Epithelial cell of proximal tubule (primary cell): ENCODE measurements around the gene AMOTL2. TPM values are rescaled to one million over a fixed set of nuclear protein-coding genes. Genes with fewer than 3 reads are reported as not detected.

Experiments used
- DNase-seq: peaks from one replicate; pipeline ENCODE4 v3.0.0-alpha.2; 2011; ENCODE audit warnings: low read depth
- H3K4me3 ChIP-seq: 2 replicates; pipeline ENCODE4 v1.5.1; 2011; ENCODE audit warnings: low read depth, mild to moderate bottlenecking, low read length
- CTCF ChIP-seq: conservative IDR thresholded peaks from 2 replicates; pipeline ENCODE4 v1.5.1; 2012; ENCODE audit warnings: low read depth, mild to moderate bottlenecking, low read length
- total RNA-seq: library from RNA; depleted of rRNA; stranded (reverse); fragments of >200 nt; gene quantifications from 2 replicates; pipeline ENCODE4 v1.2.3, GENCODE V29; 2015

AMOTL2 gene
- total RNA-seq, 1 donor from 2014 or later: 98.7 TPM

- no peak for DNase-seq
- no peak for TF ChIP-seq CTCF
- no peak overlapping the region for H3K4me3 ChIP-seq
These were observed 3.4 kb downstream of the AMOTL2 start for GRCh38 chr3:134370611-134371531.

GRCh38 chr3:134369861-134370596 lies 4.2 kb downstream of the AMOTL2 start:
- no peak for DNase-seq
- no peak for TF ChIP-seq CTCF
- H3K4me3 ChIP-seq: no peak overlapping the region

- no peak for TF ChIP-seq CTCF
- H3K4me3 ChIP-seq: no peak overlapping the region
- peak; percentile 51 for DNase-seq
These were observed 5.0 kb downstream of the AMOTL2 start for GRCh38 chr3:134369231-134369741.

- H3K4me3 ChIP-seq: no peak overlapping the region
- DNase-seq: no peak
- no peak for TF ChIP-seq CTCF
These were observed 5.5 kb downstream of the AMOTL2 start for GRCh38 chr3:134368751-134369105.

GRCh38 chr3:134367869-134368750 lies 6.1 kb downstream of the AMOTL2 start:
- no peak for TF ChIP-seq CTCF
- no peak overlapping the region for H3K4me3 ChIP-seq

More at GRCh38 chr3:134367869-134368750, 6.1 kb downstream of the AMOTL2 start:
- DNase-seq: no peak
